ENCODE measurements around the gene RAG1. TPM values are rescaled to one million over a fixed set of nuclear protein-coding genes. Genes with fewer than 3 reads are reported as not detected.

Gene RAG1
- total and polyA plus RNA-seq, 5 experiments from 2014 or later = 0.05 to 0.68 (median 0.41) TPM; not detected in 1

DNA sequence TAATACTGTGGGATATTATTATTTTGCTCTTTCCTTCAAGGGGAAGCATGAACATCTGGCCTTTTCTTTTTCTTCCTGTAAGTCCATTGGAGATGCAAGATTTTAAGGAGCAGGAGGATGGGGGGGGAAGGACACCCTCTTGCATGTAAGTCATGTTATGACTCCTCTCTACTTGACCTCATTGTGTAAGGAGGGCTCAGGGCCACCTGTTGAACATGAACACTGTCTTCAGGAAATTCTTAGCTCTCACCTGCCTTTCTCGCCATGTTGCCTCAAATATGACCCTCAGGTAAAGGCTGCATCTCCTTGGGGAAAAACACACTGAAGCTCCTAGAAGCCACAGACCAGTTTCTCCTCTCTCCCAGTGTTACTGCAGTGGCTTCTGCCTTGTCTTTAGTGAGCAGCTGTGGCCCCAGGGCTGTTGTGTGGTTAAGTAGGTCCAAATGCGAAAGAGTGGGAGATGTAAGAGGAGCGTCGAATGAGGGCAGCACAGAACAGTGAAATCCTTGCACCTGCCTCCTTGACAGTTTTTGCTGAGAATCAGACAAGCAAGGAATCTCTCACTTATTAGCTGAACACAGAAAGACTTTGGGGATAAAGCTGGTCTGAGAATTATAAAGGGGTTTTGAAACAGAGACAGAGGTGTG is 1.3 kb upstream of the RAG1 start:
- Mint-ChIP-seq H3K27me3 (peaks cover 25 to 61% (median 38%) of the 10 kb centered on the region in 5 donors), H3K9me3 (no peaks in the 10 kb centered on the region), H3K36me3 (no peaks in the 10 kb centered on the region), H3K4me3 (no peak overlapping the region), H3K27ac (no peak overlapping the region), H3K4me1 (peaks cover 4 to 9% (median 8%) of the 10 kb centered on the region in 4 donors)
- ATAC-seq (no peak), DNase-seq (no peak)
- POLR2A ChIA-PET = no interaction called here

DNA sequence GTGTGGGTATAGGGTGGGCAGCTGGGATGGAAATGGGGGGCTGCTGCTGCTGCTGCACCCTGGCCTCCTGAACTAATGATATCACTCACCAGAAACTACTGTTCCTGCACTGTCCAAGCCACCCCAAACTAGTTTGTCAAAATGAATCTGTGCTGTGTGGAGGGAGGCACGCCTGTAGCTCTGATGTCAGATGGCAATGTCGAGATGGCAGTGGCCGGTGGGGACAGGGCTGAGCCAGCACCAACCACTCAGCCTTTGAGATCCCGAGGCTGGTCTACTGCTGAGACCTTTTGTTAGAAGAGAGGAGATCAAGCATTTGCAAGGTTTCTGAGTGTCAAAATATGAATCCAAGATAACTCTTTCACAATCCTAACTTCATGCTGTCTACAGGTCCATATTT is 1.3 kb downstream of the RAG1 start:
- Mint-ChIP-seq H3K9me3 (no peaks in the 10 kb centered on the region), H3K36me3 (peaks cover 0 to 2% (median 0%) of the 10 kb centered on the region in 3 donors), H3K27ac (no peak overlapping the region), H3K27me3 (peaks cover 33 to 78% (median 46%) of the 10 kb centered on the region in 5 donors), H3K4me3 (no peak overlapping the region), H3K4me1 (peaks cover 4 to 9% (median 8%) of the 10 kb centered on the region in 4 donors)
- DNase-seq = no peak
- POLR2A ChIA-PET = no interaction called here
- ATAC-seq = no peak

DNA sequence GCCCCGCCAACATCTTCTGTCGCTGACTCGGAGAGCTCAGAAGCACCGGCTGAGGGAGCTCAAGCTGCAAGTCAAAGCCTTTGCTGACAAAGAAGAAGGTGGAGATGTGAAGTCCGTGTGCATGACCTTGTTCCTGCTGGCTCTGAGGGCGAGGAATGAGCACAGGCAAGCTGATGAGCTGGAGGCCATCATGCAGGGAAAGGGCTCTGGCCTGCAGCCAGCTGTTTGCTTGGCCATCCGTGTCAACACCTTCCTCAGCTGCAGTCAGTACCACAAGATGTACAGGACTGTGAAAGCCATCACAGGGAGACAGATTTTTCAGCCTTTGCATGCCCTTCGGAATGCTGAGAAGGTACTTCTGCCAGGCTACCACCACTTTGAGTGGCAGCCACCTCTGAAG is 6.7 kb downstream of the RAG1 start:
- DNase-seq (no peak), ATAC-seq (no peak)
- H3K4me1 Mint-ChIP-seq = peaks cover 0 to 2% (median under 1%) of the 10 kb centered on the region in 4 donors
- peaks cover 0 to 3% (median 2%) of the 10 kb centered on the region in 3 donors for H3K36me3 Mint-ChIP-seq
- POLR2A ChIA-PET = no interaction called here
- H3K9me3 Mint-ChIP-seq = no peaks in the 10 kb centered on the region
- H3K27ac Mint-ChIP-seq = no peak overlapping the region
- peaks cover 20 to 57% (median 24%) of the 10 kb centered on the region in 5 donors for H3K27me3 Mint-ChIP-seq
- H3K4me3 Mint-ChIP-seq = no peak overlapping the region

DNA sequence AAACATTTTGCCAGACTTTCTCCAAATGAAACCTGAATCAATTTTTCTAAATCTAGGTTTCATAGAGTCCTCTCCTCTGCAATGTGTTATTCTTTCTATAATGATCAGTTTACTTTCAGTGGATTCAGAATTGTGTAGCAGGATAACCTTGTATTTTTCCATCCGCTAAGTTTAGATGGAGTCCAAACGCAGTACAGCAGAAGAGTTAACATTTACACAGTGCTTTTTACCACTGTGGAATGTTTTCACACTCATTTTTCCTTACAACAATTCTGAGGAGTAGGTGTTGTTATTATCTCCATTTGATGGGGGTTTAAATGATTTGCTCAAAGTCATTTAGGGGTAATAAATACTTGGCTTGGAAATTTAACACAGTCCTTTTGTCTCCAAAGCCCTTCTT is 9.6 kb downstream of the RAG1 start:
- no peak overlapping the region for H3K27ac Mint-ChIP-seq
- H3K36me3 Mint-ChIP-seq = peaks cover 2 to 12% (median 7%) of the 10 kb centered on the region in 3 donors
- POLR2A ChIA-PET = no interaction called here
- peaks cover 11 to 44% (median 12%) of the 10 kb centered on the region in 5 donors for H3K27me3 Mint-ChIP-seq
- ATAC-seq = no peak
- H3K4me3 Mint-ChIP-seq = no peak overlapping the region
- no peak for DNase-seq
- peaks cover 0 to 1% (median 0%) of the 10 kb centered on the region in 4 donors for H3K4me1 Mint-ChIP-seq
- H3K9me3 Mint-ChIP-seq = peaks cover 0 to 12% (median 5%) of the 10 kb centered on the region in 9 donors

DNA sequence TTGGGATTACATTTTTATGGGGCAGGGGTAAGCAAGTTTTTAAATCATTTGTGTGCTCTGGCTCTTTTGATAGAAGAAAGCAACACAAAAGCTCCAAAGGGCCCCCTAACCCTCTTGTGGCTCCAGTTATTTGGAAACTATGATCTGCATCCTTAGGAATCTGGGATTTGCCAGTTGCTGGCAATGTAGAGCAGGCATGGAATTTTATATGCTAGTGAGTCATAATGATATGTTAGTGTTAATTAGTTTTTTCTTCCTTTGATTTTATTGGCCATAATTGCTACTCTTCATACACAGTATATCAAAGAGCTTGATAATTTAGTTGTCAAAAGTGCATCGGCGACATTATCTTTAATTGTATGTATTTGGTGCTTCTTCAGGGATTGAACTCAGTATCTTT is 10.1 kb downstream of the RAG1 start:
- peaks cover 2 to 12% (median 7%) of the 10 kb centered on the region in 3 donors for H3K36me3 Mint-ChIP-seq
- no peak overlapping the region for H3K27ac Mint-ChIP-seq
- peaks cover 7 to 39% (median 12%) of the 10 kb centered on the region in 5 donors for H3K27me3 Mint-ChIP-seq
- H3K4me3 Mint-ChIP-seq = no peak overlapping the region
- DNase-seq (no peak), ATAC-seq (no peak)
- peaks cover 0 to 1% (median 0%) of the 10 kb centered on the region in 4 donors for H3K4me1 Mint-ChIP-seq
- POLR2A ChIA-PET = no interaction called here
- H3K9me3 Mint-ChIP-seq = peaks cover 0 to 13% (median 5%) of the 10 kb centered on the region in 9 donors

DNA sequence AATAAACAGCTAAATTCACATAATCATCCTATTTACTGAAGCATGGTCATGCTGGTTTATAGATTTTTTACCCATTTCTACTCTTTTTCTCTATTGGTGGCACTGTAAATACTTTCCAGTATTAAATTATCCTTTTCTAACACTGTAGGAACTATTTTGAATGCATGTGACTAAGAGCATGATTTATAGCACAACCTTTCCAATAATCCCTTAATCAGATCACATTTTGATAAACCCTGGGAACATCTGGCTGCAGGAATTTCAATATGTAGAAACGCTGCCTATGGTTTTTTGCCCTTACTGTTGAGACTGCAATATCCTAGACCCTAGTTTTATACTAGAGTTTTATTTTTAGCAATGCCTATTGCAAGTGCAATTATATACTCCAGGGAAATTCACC is 10.7 kb downstream of the RAG1 start:
- ATAC-seq (no peak), DNase-seq (no peak)
- Mint-ChIP-seq H3K27ac (no peak overlapping the region), H3K9me3 (peaks cover 0 to 13% (median 5%) of the 10 kb centered on the region in 9 donors), H3K4me3 (no peak overlapping the region), H3K36me3 (peaks cover 2 to 12% (median 7%) of the 10 kb centered on the region in 3 donors), H3K27me3 (peaks cover 7 to 33% (median 11%) of the 10 kb centered on the region in 5 donors), H3K4me1 (peaks cover 0 to 1% (median 0%) of the 10 kb centered on the region in 4 donors)
- POLR2A ChIA-PET = no interaction called here

DNA sequence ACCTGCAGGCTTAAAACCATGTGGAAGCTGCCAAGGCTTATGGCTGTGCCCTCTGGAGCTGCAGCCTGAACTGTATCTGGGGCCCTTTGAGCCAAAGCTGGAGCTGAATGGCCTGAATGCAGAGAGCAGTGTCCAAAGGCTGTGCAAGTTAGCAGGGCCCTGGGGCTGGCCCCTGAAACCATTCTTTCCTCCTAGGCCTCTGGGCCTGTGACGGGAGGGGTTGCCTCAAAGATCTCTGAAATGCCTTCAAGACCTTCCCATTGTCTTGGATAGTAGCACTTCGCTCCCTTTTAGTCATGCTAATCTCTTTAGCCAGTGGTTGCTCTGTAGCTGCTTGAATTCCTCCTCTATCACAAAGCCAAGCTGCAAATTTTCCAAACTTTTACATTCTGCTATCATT is 13.7 kb downstream of the RAG1 start:
- Mint-ChIP-seq H3K36me3 (peaks cover 0 to 9% (median 7%) of the 10 kb centered on the region in 3 donors), H3K27me3 (peaks cover 3 to 16% (median 7%) of the 10 kb centered on the region in 5 donors), H3K27ac (no peak overlapping the region), H3K4me1 (no peaks in the 10 kb centered on the region), H3K9me3 (peaks cover 0 to 13% (median 5%) of the 10 kb centered on the region in 9 donors), H3K4me3 (no peak overlapping the region)
- ATAC-seq (no peak), DNase-seq (no peak)
- POLR2A ChIA-PET = no interaction called here

DNA sequence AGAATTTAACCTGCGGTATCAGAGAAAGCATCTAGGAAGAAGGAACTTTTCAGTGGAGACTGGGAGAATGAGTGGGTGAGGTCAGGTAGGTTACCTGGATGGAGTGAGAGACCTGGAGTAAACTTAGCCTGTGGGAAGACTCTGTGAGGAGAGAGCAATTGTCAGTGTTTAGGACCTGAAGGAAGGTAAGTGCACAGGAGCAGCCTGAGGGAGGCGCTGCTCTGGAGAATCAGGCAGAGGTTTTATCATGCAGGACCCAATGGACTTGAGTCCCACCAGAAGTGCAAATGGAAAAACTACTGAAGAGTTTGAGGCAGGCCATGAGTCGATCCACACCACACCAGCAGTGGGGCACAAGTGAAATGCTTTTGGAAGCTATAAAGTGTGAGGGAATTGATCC is 15.9 kb downstream of the RAG1 start:
- no peak overlapping the region for H3K4me3 Mint-ChIP-seq
- POLR2A ChIA-PET = no interaction called here
- no peaks in the 10 kb centered on the region for H3K4me1 Mint-ChIP-seq
- no peak overlapping the region for H3K27ac Mint-ChIP-seq
- peaks cover 7 to 25% (median 17%) of the 10 kb centered on the region in 5 donors for H3K27me3 Mint-ChIP-seq
- ATAC-seq = no peak
- H3K36me3 Mint-ChIP-seq = peaks cover 0 to 9% (median 7%) of the 10 kb centered on the region in 3 donors
- peaks cover 0 to 13% (median 5%) of the 10 kb centered on the region in 9 donors for H3K9me3 Mint-ChIP-seq
- no peak for DNase-seq

DNA sequence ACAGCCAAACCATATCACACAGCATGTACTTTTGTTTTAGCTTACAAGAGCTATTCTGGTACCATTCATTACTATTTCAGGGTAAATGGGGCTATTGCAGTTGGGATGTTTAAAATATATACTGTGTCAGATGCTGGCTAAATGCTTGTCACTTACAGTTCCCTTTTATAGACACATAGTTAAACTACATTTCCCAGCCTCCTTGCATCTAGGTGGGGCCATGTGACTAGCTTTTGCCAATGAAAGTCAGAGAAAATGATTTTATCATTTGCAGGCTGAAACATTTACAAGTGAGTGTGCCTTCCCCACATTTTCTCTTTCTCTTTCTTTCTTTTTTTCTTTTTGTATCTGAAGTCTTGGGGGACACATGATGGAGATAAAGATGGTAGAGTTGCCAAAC is 18.7 kb downstream of the RAG1 start:
- DNase-seq (no peak), ATAC-seq (no peak)
- Mint-ChIP-seq H3K9me3 (peaks cover 0 to 9% (median 5%) of the 10 kb centered on the region in 9 donors), H3K4me3 (no peak overlapping the region), H3K27me3 (peaks cover 9 to 30% (median 19%) of the 10 kb centered on the region in 5 donors), H3K36me3 (peaks cover 0 to 7% (median 5%) of the 10 kb centered on the region in 3 donors), H3K4me1 (no peaks in the 10 kb centered on the region), H3K27ac (no peak overlapping the region)
- POLR2A ChIA-PET = no interaction called here

DNA sequence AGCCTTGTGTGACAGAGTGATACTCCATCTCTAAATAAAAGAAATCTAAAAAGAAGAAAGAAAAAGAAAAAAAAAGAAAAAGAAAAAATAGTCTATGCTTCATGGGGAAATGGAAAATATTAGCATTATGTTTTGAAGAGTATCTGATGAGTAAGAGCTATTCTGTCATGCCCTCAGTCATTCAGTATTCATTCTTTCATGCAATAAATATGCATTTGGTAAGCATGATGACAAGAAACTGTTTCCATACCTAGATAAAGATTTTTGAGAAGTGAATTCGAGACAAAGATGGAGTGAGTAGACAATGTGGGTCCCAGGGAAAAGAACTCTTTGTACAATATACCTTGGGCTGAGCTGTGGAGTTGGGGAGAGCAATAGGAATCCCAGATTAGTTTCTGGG is 20.3 kb downstream of the RAG1 start:
- no peak for DNase-seq
- no peaks in the 10 kb centered on the region for H3K4me1 Mint-ChIP-seq
- POLR2A ChIA-PET = no interaction called here
- peaks cover 12 to 38% (median 19%) of the 10 kb centered on the region in 5 donors for H3K27me3 Mint-ChIP-seq
- ATAC-seq = no peak
- H3K9me3 Mint-ChIP-seq = no peaks in the 10 kb centered on the region
- H3K36me3 Mint-ChIP-seq = no peaks in the 10 kb centered on the region
- no peak overlapping the region for H3K27ac Mint-ChIP-seq
- H3K4me3 Mint-ChIP-seq = no peak overlapping the region

DNA sequence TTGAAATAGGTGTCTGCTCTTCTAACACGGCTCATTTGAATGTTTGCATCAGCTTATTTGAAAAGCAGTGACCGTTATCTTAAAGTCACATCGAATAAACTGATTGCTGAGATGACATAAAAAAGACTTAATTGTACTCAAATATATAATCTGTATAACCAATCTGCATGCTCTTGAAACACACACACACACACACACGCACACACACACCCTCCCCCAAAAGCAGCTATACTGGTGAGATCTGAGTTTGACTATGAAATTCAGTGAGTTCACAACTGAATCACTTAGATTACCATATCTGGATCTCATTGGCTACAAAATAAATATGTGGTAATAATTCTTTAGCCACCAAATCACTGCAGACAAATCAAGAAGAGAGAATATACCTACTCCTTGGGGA is 22.7 kb downstream of the RAG1 start:
- Mint-ChIP-seq H3K4me1 (peaks cover 4 to 12% (median 8%) of the 10 kb centered on the region in 4 donors), H3K36me3 (no peaks in the 10 kb centered on the region), H3K4me3 (no peak overlapping the region), H3K27me3 (peaks cover 23 to 60% (median 29%) of the 10 kb centered on the region in 5 donors), H3K27ac (no peak overlapping the region), H3K9me3 (no peaks in the 10 kb centered on the region)
- POLR2A ChIA-PET = no interaction called here
- ATAC-seq (no peak), DNase-seq (no peak)

DNA sequence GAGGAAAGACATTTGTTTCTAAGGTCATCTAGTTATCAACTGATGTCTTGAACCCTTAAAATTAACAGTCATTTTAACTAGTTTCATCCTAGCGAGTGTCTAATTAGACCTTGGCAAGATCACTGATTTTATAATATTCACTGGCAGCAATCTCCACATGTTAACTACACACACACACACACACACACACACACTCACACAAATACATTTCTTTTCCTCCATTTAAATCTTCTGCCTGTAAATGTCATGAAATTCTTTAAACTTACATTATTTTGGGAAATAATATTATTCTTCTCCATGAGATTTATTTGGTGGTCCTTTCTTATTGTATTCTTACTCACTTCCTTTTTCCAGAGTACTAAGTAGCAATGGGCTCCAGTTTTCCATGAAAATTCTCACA is 23.6 kb downstream of the RAG1 start:
- Mint-ChIP-seq H3K9me3 (no peaks in the 10 kb centered on the region), H3K4me1 (peaks cover 4 to 12% (median 8%) of the 10 kb centered on the region in 4 donors), H3K36me3 (no peaks in the 10 kb centered on the region), H3K4me3 (no peak overlapping the region), H3K27me3 (peaks cover 23 to 65% (median 32%) of the 10 kb centered on the region in 5 donors), H3K27ac (no peak overlapping the region)
- POLR2A ChIA-PET = no interaction called here
- no peak for DNase-seq
- ATAC-seq = no peak

DNA sequence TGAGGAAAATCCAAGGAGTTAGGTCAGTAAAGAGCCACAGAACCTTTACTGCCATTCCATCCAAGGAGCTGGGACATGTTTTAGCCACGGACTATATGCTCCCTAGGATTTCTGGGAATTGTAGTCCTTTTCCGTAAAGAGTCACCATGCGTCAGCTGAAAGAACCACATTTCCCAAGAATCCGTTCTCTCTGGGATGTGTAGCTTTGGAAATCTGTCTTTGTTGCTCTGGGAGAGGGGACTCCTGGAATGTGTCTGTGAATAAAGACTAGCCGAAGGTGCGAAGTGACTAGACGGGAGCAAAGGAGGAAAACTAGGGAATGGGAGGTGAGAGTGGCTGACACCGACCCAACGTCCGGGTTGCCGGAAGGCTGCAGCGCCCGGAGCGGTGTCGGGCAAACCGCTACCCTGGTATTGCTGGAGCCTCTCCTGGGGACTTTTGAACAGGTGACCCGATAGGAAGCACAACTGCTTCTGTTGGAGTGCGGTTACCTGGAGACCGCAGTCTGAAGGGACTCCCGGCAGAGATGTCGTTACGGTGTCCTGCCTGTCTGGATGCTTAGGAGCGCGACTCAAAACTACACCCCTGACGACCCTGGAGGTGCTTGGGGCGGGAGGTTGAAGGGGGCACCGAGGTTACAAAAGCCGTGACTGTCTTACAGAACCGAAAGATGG is 26.6 kb downstream of the RAG1 start, which contains the start of gene IFTAP:
TSS of gene IFTAP (plus strand) at position 187 of the 674 bp plus-strand sequence. CDS start 15,602 bp downstream, outside the sequence.
- Mint-ChIP-seq H3K27me3 (peaks cover 19 to 46% (median 28%) of the 10 kb centered on the region in 5 donors), H3K4me3 (peak within 1 kb of the TSS; percentile 85 to 96 (median 92)), H3K36me3 (no peaks in the 10 kb centered on the region), H3K4me1 (peaks cover 4 to 12% (median 8%) of the 10 kb centered on the region in 4 donors), H3K9me3 (no peaks in the 10 kb centered on the region), H3K27ac (peak within 1 kb of the TSS in 4 of 10 donors; percentile 50 to 90 (median 82))
- ATAC-seq (peak; percentile 38 to 68), DNase-seq (peak in 4 of 10 donors; percentile 4 to 33 (median 26))
- POLR2A ChIA-PET = no interaction called here
